ENCODE results near the gene CFAP97D1. TPM values are rescaled to one million over a fixed set of nuclear protein-coding genes. Genes with fewer than 3 reads are reported as not detected.

Gene CFAP97D1
- polyA plus RNA-seq, 2 of the 4 experiments (the other 2 are of a cell fraction): not detected

- FAIRE-seq: no peak
- WGBS (ENCODE audit: missing lambda C conversion rate): 91% methylated on average over 4 of the region's 4 CpGs
Measured at GRCh38 chr17:43810226-43810715, 30.0 kb downstream of the CFAP97D1 start.

GRCh38 chr17:43810823-43811222, 30.6 kb downstream of the CFAP97D1 start:
- Histone ChIP-seq H3K9me3 (no peaks in the 10 kb centered on the region), H3K27ac (no peak overlapping the region), H3K4me3 (no peak overlapping the region), H3K4me1 (peaks cover 19% of the 10 kb centered on the region), H3K4me2 (no peak overlapping the region)
- ChIA-PET POLR2A (no interaction called here), CTCF (interaction anchor here (1.0 to 2.0 kb wide), 3 partner anchors 9 to 116 kb away, joined by 3 to 10 read pairs (median 3); no protein-coding TSS in a partner anchor)
- FAIRE-seq (no peak), DNase-seq (ENCODE audit: low read depth in 1 of 2, low spot score in 1 of 2) (no peak), ATAC-seq (no peak)
- WGBS (ENCODE audit: missing lambda C conversion rate): 95% methylated on average over 5 of the region's 5 CpGs
- TF ChIP-seq POLR2A (IDR thresholded peaks at IDR 0.05; ENCODE audit: low read length): no peak

More at GRCh38 chr17:43810226-43810715, 30.0 kb downstream of the CFAP97D1 start:
- Histone ChIP-seq H3K27ac (no peak overlapping the region), H3K9me3 (no peaks in the 10 kb centered on the region), H3K4me2 (no peak overlapping the region), H3K4me3 (no peak overlapping the region), H3K4me1 (peaks cover 13% of the 10 kb centered on the region)
- no peak for ATAC-seq
- DNase-seq (ENCODE audit: low read depth in 1 of 2, low spot score in 1 of 2): no peak
- TF ChIP-seq CBX2 (IDR thresholded peaks at IDR 0.05; ENCODE audit: borderline replicate concordance, low read depth) (no peak), ZNF302 (CRISPR knock-in tag; IDR thresholded peaks at IDR 0.05) (no peak), PHF8 (IDR thresholded peaks at IDR 0.05; ENCODE audit: borderline replicate concordance, low read depth) (no peak), RAD21 (conservative IDR thresholded peaks at IDR 0.05 in 1 of 2, IDR thresholded peaks at IDR 0.05 in 1 of 2) (no peak), HDAC2 (IDR thresholded peaks at IDR 0.05) (no peak), CHD2 (IDR thresholded peaks at IDR 0.05; ENCODE audit: low read length, partially characterized antibody) (no peak), RNF2 (IDR thresholded peaks at IDR 0.05; ENCODE audit: borderline replicate concordance, low read depth) (no peak), HOXA7 (CRISPR knock-in tag; IDR thresholded peaks at IDR 0.05) (no peak), HEYL (CRISPR knock-in tag; IDR thresholded peaks at IDR 0.05) (no peak), TFCP2L1 (CRISPR knock-in tag; IDR thresholded peaks at IDR 0.05) (no peak), JUN (IDR thresholded peaks at IDR 0.05) (no peak), ZC3H11A (IDR thresholded peaks at IDR 0.05) (no peak), KDM1A (IDR thresholded peaks at IDR 0.05; ENCODE audit: low read depth) (no peak), HOXB5 (CRISPR knock-in tag; IDR thresholded peaks at IDR 0.05) (no peak), JUNB (IDR thresholded peaks at IDR 0.05) (no peak), CEBPB (IDR thresholded peaks at IDR 0.05) (no peak), POLR2AphosphoS2 (conservative IDR thresholded peaks at IDR 0.05; ENCODE audit: low read length) (no peak)
- TF ChIP-seq, protein P1, sequence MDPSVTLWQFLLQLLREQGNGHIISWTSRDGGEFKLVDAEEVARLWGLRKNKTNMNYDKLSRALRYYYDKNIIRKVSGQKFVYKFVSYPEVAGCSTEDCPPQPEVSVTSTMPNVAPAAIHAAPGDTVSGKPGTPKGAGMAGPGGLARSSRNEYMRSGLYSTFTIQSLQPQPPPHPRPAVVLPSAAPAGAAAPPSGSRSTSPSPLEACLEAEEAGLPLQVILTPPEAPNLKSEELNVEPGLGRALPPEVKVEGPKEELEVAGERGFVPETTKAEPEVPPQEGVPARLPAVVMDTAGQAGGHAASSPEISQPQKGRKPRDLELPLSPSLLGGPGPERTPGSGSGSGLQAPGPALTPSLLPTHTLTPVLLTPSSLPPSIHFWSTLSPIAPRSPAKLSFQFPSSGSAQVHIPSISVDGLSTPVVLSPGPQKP (IDR thresholded peaks at IDR 0.05; ENCODE audit: low read depth, low read length): no peak
- TF ChIP-seq, protein P2, sequence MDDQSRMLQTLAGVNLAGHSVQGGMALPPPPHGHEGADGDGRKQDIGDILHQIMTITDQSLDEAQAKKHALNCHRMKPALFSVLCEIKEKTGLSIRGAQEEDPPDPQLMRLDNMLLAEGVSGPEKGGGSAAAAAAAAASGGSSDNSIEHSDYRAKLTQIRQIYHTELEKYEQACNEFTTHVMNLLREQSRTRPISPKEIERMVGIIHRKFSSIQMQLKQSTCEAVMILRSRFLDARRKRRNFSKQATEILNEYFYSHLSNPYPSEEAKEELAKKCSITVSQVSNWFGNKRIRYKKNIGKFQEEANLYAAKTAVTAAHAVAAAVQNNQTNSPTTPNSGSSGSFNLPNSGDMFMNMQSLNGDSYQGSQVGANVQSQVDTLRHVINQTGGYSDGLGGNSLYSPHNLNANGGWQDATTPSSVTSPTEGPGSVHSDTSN (IDR thresholded peaks at IDR 0.05): no peak
- TF ChIP-seq, protein P3, sequence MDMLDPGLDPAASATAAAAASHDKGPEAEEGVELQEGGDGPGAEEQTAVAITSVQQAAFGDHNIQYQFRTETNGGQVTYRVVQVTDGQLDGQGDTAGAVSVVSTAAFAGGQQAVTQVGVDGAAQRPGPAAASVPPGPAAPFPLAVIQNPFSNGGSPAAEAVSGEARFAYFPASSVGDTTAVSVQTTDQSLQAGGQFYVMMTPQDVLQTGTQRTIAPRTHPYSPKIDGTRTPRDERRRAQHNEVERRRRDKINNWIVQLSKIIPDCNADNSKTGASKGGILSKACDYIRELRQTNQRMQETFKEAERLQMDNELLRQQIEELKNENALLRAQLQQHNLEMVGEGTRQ (IDR thresholded peaks at IDR 0.05): no peak
- ChIA-PET POLR2A (no interaction called here), CTCF (interaction anchor here (1.2 to 2.0 kb wide), 2 partner anchors 36 to 116 kb away, joined by 3 to 10 read pairs; no protein-coding TSS in a partner anchor)

Measured in A549 (cell line).